ENCODE data around the gene TNIK.

The TNIK gene

DNA sequence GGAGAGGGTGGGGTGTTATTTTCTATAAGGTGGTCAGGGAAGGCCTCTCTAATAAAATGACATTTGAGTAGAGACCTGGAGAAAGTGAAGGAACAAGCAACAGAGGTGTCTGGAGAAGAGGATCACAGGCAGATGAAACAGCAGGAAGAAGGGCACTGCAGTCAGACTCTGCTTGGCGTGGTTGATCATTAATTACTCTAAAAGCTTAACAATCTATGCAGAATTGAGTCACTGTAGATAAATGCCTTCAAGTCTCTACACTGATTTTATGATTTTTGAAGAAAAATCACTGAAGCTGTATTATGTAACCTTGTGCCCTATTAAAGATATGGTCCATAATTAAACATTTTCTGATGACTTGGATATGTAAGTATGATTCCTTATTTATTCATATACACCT is 114.2 kb downstream of the TNIK start:
- no peak overlapping the region for H3K4me2 ChIP-seq (ENCODE audit: low read length, poor library complexity, severe bottlenecking)
- H3K79me1 ChIP-seq (replicated peaks; ENCODE audit: low read length, poor library complexity, severe bottlenecking) = peaks cover 19% of the 10 kb centered on the region
- H3K27me3 ChIP-seq (ENCODE audit: control insufficient read depth in 1 of 2, insufficient read depth in 1 of 2, low read length in 2 of 2) = peaks cover 0 to 4% of the 10 kb centered on the region in 2 experiments

DNA sequence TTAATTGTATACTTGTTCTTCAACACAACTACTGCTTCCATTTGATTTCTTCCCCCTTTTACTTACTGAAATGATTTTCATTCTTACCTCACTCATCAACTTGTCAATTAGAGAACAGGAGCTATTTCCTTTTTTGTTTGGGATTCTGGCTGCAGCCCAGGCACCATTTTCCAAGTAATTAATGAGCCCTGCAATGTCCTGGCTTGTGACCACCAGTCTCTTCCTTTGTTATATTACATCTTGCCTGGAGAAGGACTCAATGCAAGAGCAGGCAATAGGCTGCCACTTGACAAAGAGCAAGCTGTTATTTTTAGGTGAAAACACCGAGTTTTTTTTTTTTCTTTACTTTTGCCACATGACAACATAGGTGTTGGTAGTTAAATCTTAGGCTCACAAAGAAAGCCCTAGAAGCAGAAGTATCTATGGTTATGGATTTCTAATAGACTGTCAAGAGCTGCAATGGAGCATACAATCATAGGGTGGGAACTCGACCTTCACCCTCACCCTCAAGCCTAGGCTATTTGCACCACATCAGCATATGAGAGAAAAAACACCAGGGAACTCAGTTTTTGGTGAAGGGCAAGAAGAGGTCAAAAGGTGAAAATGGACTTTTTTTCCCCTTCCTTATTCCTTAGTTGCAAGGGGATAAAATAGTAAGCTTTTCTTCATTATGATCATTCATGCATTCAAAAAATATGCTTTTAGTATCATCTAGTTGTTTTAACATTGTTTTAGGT is 114.9 kb downstream of the TNIK start:
- H2AFZ ChIP-seq (ENCODE audit: low read depth, low read length) = no peak overlapping the region

More for the DNA sequence above, 114.2 kb downstream of the TNIK start:
- Histone ChIP-seq H3K36me3 (ENCODE audit: control insufficient read depth in 1 of 2, insufficient read depth in 2 of 2, low read depth in 1 of 2, low read length in 2 of 2) (no peaks in the 10 kb centered on the region), H3K18ac (ENCODE audit: low read depth in 1 of 2, low read length in 2 of 2) (no peak overlapping the region), H2BK120ac (ENCODE audit: low read depth, low read length) (no peak overlapping the region), H4K91ac (ENCODE audit: low read length) (no peak overlapping the region), H2AK5ac (ENCODE audit: low read length, severe bottlenecking) (no peak overlapping the region), H2BK5ac (ENCODE audit: low read depth, low read length, poor library complexity, severe bottlenecking) (no peak overlapping the region), H3K4me1 (ENCODE audit: control insufficient read depth, insufficient read depth, low read depth, low read length) (peaks cover 5% of the 10 kb centered on the region), H3K27ac (ENCODE audit: low read length, poor library complexity, severe bottlenecking) (no peak overlapping the region), H3K23ac (ENCODE audit: low read length in 2 of 2) (no peak overlapping the region), H3K9me3 (ENCODE audit: control insufficient read depth, low read length) (no peaks in the 10 kb centered on the region), H4K8ac (ENCODE audit: low read length) (no peak overlapping the region), H3K4me3 (ENCODE audit: insufficient read depth in 1 of 2, low read depth in 1 of 2, low read length in 2 of 2) (no peak overlapping the region), H2BK15ac (ENCODE audit: low read depth, poor library complexity, severe bottlenecking) (no peak overlapping the region), H2BK12ac (ENCODE audit: low read length in 2 of 2) (no peak overlapping the region), H2AFZ (ENCODE audit: low read depth, low read length) (no peak overlapping the region), H3K14ac (ENCODE audit: low read length in 2 of 2) (no peak overlapping the region), H3K9ac (ENCODE audit: low read length) (no peak overlapping the region), H3K4ac (ENCODE audit: low read depth in 1 of 2, low read length in 2 of 2) (no peak overlapping the region)
- no CpG with 5 or more reads among the region's 1 CpG for WGBS
- no peak for DNase-seq

DNA sequence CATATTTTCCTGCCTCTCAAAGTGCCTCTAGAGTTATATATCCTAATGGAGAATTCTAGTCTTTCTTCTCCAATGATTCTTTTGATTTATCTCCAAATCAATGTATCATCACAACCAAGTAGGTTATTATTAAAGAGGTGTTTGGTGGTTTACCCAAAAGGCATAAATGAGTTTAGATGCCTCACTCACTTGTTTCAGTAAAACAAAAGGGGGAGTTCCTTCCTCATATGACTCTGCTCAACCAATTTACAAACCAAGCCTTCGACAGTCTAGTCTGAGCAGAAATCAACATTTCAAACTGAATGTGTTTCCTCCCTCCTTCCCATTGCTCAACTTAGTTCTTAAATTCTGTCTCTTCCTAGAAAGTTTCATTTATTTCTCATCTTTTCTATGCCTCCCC is 116.5 kb downstream of the TNIK start:
- DNase-seq = no peak
- Histone ChIP-seq H2BK15ac (ENCODE audit: low read depth, poor library complexity, severe bottlenecking) (no peak overlapping the region), H3K18ac (ENCODE audit: low read depth in 1 of 2, low read length in 2 of 2) (no peak overlapping the region), H3K23ac (ENCODE audit: low read length in 2 of 2) (no peak overlapping the region), H2AK5ac (ENCODE audit: low read length, severe bottlenecking) (no peak overlapping the region), H3K4me3 (ENCODE audit: insufficient read depth in 1 of 2, low read depth in 1 of 2, low read length in 2 of 2) (no peak overlapping the region), H3K27me3 (ENCODE audit: control insufficient read depth in 1 of 2, insufficient read depth in 1 of 2, low read length in 2 of 2) (no peaks in the 10 kb centered on the region), H4K8ac (ENCODE audit: low read length) (no peak overlapping the region), H3K4me2 (ENCODE audit: low read length, poor library complexity, severe bottlenecking) (no peak overlapping the region), H3K14ac (ENCODE audit: low read length in 2 of 2) (no peak overlapping the region), H2BK5ac (ENCODE audit: low read depth, low read length, poor library complexity, severe bottlenecking) (no peak overlapping the region), H3K9ac (ENCODE audit: low read length) (no peak overlapping the region), H3K27ac (ENCODE audit: low read length, poor library complexity, severe bottlenecking) (no peak overlapping the region), H2BK12ac (ENCODE audit: low read length in 2 of 2) (no peak overlapping the region), H2BK120ac (ENCODE audit: low read depth, low read length) (no peak overlapping the region), H2AFZ (ENCODE audit: low read depth, low read length) (no peak overlapping the region), H3K4me1 (ENCODE audit: control insufficient read depth, insufficient read depth, low read depth, low read length) (peaks cover 3% of the 10 kb centered on the region), H4K91ac (ENCODE audit: low read length) (no peak overlapping the region), H3K36me3 (ENCODE audit: control insufficient read depth in 1 of 2, insufficient read depth in 2 of 2, low read depth in 1 of 2, low read length in 2 of 2) (no peaks in the 10 kb centered on the region), H3K9me3 (ENCODE audit: control insufficient read depth, low read length) (no peaks in the 10 kb centered on the region), H3K4ac (ENCODE audit: low read depth in 1 of 2, low read length in 2 of 2) (no peak overlapping the region), H3K79me1 (replicated peaks; ENCODE audit: low read length, poor library complexity, severe bottlenecking) (peaks cover 28% of the 10 kb centered on the region)
- 98% methylated on average over 1 of the region's 1 CpG for WGBS

More for the DNA sequence above, 114.9 kb downstream of the TNIK start:
- H3K4me1 ChIP-seq (ENCODE audit: control insufficient read depth, insufficient read depth, low read depth, low read length) = peaks cover 3% of the 10 kb centered on the region
- no peak overlapping the region for H2BK15ac ChIP-seq (ENCODE audit: low read depth, poor library complexity, severe bottlenecking)
- no peak overlapping the region for H3K23ac ChIP-seq (ENCODE audit: low read length in 2 of 2)
- H2BK5ac ChIP-seq (ENCODE audit: low read depth, low read length, poor library complexity, severe bottlenecking) = no peak overlapping the region
- H3K4ac ChIP-seq (ENCODE audit: low read depth in 1 of 2, low read length in 2 of 2) = no peak overlapping the region
- no peak for DNase-seq
- peaks cover 20% of the 10 kb centered on the region for H3K79me1 ChIP-seq (replicated peaks; ENCODE audit: low read length, poor library complexity, severe bottlenecking)
- peaks cover 0 to 4% of the 10 kb centered on the region in 2 experiments for H3K27me3 ChIP-seq (ENCODE audit: control insufficient read depth in 1 of 2, insufficient read depth in 1 of 2, low read length in 2 of 2)
- H3K18ac ChIP-seq (ENCODE audit: low read depth in 1 of 2, low read length in 2 of 2) = no peak overlapping the region
- H2BK120ac ChIP-seq (ENCODE audit: low read depth, low read length) = no peak overlapping the region
- no peak overlapping the region for H3K4me3 ChIP-seq (ENCODE audit: insufficient read depth in 1 of 2, low read depth in 1 of 2, low read length in 2 of 2)
- H3K14ac ChIP-seq (ENCODE audit: low read length in 2 of 2) = no peak overlapping the region
- no peak overlapping the region for H2BK12ac ChIP-seq (ENCODE audit: low read length in 2 of 2)
- H4K91ac ChIP-seq (ENCODE audit: low read length) = no peak overlapping the region
- H2AK5ac ChIP-seq (ENCODE audit: low read length, severe bottlenecking) = no peak overlapping the region
- WGBS = 33% methylated on average over 1 of the region's 2 CpGs
- H3K9me3 ChIP-seq (ENCODE audit: control insufficient read depth, low read length) = no peaks in the 10 kb centered on the region
- no peak overlapping the region for H3K4me2 ChIP-seq (ENCODE audit: low read length, poor library complexity, severe bottlenecking)
- H3K36me3 ChIP-seq (ENCODE audit: control insufficient read depth in 1 of 2, insufficient read depth in 2 of 2, low read depth in 1 of 2, low read length in 2 of 2) = no peaks in the 10 kb centered on the region
- no peak overlapping the region for H4K8ac ChIP-seq (ENCODE audit: low read length)
- no peak overlapping the region for H3K9ac ChIP-seq (ENCODE audit: low read length)
- H3K27ac ChIP-seq (ENCODE audit: low read length, poor library complexity, severe bottlenecking) = no peak overlapping the region

DNA sequence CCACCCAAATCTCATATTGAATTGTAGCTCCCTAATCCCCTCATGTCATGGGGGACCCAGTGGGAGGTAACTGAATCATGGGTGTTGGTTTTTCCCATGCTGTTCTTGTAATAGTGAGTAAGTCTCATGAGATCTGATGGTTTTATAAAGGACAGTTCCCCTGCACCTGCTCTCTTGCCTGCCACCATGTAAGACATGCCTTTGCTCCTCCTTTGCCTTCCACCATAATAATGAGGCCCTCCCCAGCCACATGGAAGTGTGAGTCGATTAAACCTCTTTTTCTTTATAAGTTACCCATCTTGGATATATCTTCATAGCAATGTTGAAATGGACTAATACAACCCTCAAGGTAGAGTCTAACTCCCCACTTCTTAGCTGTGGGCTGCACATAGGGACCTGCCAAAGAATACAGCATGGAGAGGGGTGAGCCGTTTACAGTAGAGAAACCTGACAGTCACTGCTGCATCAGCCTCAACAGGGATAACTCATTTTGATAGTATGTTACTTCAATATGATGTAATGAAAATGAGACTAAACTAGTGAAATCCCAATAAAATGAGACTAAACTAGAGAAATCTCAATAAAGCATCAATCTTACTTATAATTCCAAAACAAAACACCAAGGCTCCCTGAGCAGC is 117.3 kb downstream of the TNIK start:
- Histone ChIP-seq H3K18ac (ENCODE audit: low read depth in 1 of 2, low read length in 2 of 2) (peak overlapping the region in 1 of 2 experiments; percentile 48), H3K4me3 (ENCODE audit: insufficient read depth in 1 of 2, low read depth in 1 of 2, low read length in 2 of 2) (no peak overlapping the region), H3K9me3 (ENCODE audit: control insufficient read depth, low read length) (no peaks in the 10 kb centered on the region), H3K23ac (ENCODE audit: low read length in 2 of 2) (no peak overlapping the region), H3K4me2 (ENCODE audit: low read length, poor library complexity, severe bottlenecking) (no peak overlapping the region), H4K91ac (ENCODE audit: low read length) (no peak overlapping the region), H3K27ac (ENCODE audit: low read length, poor library complexity, severe bottlenecking) (no peak overlapping the region), H2BK12ac (ENCODE audit: low read length in 2 of 2) (no peak overlapping the region), H3K36me3 (ENCODE audit: control insufficient read depth in 1 of 2, insufficient read depth in 2 of 2, low read depth in 1 of 2, low read length in 2 of 2) (no peaks in the 10 kb centered on the region), H2AFZ (ENCODE audit: low read depth, low read length) (no peak overlapping the region), H2BK5ac (ENCODE audit: low read depth, low read length, poor library complexity, severe bottlenecking) (no peak overlapping the region), H4K8ac (ENCODE audit: low read length) (no peak overlapping the region), H2BK120ac (ENCODE audit: low read depth, low read length) (no peak overlapping the region), H2BK15ac (ENCODE audit: low read depth, poor library complexity, severe bottlenecking) (no peak overlapping the region), H3K4ac (ENCODE audit: low read depth in 1 of 2, low read length in 2 of 2) (no peak overlapping the region), H3K4me1 (ENCODE audit: control insufficient read depth, insufficient read depth, low read depth, low read length) (peaks cover 3% of the 10 kb centered on the region), H2AK5ac (ENCODE audit: low read length, severe bottlenecking) (no peak overlapping the region), H3K14ac (ENCODE audit: low read length in 2 of 2) (no peak overlapping the region), H3K79me1 (replicated peaks; ENCODE audit: low read length, poor library complexity, severe bottlenecking) (peaks cover 31% of the 10 kb centered on the region), H3K27me3 (ENCODE audit: control insufficient read depth in 1 of 2, insufficient read depth in 1 of 2, low read length in 2 of 2) (no peaks in the 10 kb centered on the region), H3K9ac (ENCODE audit: low read length) (no peak overlapping the region)
- 100% methylated on average over 1 of the region's 2 CpGs for WGBS
- DNase-seq = no peak
